ENCODE data around the gene STK32B.
A peak's percentile ranks its signal among the peaks of the same experiment; 100 is the strongest.
"Not testable (repeated sequence)": the region's sequence is repeated elsewhere in the genome, so short reads cannot be mapped to it uniquely, and the experiment has no call there.

STK32B gene

DNA sequence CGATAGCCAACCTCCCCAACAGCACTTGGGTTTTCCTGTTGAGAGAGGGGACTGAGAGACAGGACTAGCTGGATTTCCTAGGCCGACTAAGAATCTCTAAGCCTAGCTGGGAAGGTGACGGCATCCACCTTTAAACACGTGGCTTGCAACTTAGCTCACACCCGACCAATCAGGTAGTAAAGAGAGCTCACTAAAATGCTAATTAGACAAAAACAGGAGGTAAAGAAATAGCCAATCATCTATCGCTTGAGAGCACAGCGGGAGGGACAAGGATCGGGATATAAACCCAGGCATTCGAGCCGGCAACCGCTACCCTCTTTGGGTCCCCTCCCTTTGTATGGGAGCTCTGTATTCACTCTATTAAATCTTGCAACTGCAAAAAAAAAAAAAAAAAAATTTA, 44.3 kb upstream of the STK32B start:
- CTCF ChIA-PET = interaction anchor here (0.7 kb wide), 1 partner anchor 13 kb away, joined by 4 read pairs; no protein-coding TSS in a partner anchor
- H3K4me1 ChIP-seq (ENCODE audit: control insufficient read depth, insufficient read depth, low read length); H3K27ac ChIP-seq (ENCODE audit: extremely low read depth, low read depth, low read length); H3K4me3 ChIP-seq (ENCODE audit: low read depth, low read length); POLR2A ChIA-PET; H3K36me3 ChIP-seq (ENCODE audit: control insufficient read depth in 2 of 2, insufficient read depth in 1 of 2, low read length in 2 of 2); H3K9me3 ChIP-seq (ENCODE audit: control insufficient read depth, insufficient read depth, low read depth, low read length): not testable (repeated sequence)

DNA sequence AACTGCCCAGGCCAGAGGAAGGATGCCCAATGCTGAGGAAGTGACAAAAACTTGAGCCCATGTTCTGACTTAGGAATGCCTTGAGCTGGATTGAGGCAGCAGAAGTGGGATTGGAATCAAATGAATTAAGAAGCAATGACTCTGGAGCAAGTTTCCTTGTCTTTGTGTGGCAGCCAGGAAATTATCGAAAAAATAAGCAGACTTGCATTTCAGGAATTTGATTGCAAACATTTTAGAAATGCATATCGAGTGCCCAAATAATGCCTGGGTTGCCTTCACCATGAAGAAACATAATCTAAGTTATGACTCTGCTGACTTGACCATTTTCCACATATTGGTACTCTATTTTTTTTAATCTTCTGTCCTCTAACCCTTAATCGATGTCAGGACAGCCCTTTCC, 41.5 kb upstream of the STK32B start:
- TF ChIP-seq, protein P1, sequence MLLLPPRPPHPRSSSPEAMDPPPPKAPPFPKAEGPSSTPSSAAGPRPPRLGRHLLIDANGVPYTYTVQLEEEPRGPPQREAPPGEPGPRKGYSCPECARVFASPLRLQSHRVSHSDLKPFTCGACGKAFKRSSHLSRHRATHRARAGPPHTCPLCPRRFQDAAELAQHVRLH (tag by site-specific recombination; IDR thresholded peaks at IDR 0.05) = no peak
- TF ChIP-seq ZNF394 (tag by site-specific recombination; IDR thresholded peaks at IDR 0.05; ENCODE audit: borderline replicate concordance) (no peak), ZNF792 (tag by site-specific recombination; IDR thresholded peaks at IDR 0.05) (no peak), ZNF239 (tag by site-specific recombination; IDR thresholded peaks at IDR 0.05) (no peak), ZNF701 (tag by site-specific recombination; IDR thresholded peaks at IDR 0.05) (no peak), ZBTB10 (tag by site-specific recombination; IDR thresholded peaks at IDR 0.05) (no peak)
- TF ChIP-seq, protein P2, sequence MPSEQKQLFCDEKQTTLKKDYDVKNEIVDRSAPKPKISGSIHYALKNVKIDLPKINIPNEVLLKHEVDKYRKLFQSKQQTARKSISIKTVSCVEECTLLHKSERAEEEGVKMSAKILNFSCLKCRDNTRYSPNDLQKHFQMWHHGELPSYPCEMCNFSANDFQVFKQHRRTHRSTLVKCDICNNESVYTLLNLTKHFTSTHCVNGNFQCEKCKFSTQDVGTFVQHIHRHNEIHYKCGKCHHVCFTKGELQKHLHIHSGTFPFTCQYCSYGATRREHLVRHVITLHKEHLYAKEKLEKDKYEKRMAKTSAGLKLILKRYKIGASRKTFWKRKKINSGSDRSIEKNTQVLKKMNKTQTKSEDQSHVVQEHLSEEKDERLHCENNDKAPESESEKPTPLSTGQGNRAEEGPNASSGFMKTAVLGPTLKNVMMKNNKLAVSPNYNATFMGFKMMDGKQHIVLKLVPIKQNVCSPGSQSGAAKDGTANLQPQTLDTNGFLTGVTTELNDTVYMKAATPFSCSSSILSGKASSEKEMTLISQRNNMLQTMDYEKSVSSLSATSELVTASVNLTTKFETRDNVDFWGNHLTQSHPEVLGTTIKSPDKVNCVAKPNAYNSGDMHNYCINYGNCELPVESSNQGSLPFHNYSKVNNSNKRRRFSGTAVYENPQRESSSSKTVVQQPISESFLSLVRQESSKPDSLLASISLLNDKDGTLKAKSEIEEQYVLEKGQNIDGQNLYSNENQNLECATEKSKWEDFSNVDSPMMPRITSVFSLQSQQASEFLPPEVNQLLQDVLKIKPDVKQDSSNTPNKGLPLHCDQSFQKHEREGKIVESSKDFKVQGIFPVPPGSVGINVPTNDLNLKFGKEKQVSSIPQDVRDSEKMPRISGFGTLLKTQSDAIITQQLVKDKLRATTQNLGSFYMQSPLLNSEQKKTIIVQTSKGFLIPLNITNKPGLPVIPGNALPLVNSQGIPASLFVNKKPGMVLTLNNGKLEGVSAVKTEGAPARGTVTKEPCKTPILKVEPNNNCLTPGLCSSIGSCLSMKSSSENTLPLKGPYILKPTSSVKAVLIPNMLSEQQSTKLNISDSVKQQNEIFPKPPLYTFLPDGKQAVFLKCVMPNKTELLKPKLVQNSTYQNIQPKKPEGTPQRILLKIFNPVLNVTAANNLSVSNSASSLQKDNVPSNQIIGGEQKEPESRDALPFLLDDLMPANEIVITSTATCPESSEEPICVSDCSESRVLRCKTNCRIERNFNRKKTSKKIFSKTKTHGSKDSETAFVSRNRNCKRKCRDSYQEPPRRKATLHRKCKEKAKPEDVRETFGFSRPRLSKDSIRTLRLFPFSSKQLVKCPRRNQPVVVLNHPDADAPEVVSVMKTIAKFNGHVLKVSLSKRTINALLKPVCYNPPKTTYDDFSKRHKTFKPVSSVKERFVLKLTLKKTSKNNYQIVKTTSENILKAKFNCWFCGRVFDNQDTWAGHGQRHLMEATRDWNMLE (tag by site-specific recombination; conservative IDR thresholded peaks at IDR 0.05; ENCODE audit: low read depth) = no peak
- TF ChIP-seq, protein P3, sequence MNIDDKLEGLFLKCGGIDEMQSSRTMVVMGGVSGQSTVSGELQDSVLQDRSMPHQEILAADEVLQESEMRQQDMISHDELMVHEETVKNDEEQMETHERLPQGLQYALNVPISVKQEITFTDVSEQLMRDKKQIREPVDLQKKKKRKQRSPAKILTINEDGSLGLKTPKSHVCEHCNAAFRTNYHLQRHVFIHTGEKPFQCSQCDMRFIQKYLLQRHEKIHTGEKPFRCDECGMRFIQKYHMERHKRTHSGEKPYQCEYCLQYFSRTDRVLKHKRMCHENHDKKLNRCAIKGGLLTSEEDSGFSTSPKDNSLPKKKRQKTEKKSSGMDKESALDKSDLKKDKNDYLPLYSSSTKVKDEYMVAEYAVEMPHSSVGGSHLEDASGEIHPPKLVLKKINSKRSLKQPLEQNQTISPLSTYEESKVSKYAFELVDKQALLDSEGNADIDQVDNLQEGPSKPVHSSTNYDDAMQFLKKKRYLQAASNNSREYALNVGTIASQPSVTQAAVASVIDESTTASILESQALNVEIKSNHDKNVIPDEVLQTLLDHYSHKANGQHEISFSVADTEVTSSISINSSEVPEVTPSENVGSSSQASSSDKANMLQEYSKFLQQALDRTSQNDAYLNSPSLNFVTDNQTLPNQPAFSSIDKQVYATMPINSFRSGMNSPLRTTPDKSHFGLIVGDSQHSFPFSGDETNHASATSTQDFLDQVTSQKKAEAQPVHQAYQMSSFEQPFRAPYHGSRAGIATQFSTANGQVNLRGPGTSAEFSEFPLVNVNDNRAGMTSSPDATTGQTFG (tag by site-specific recombination; IDR thresholded peaks at IDR 0.05; ENCODE audit: borderline replicate concordance) = no peak
- ChIA-PET CTCF (no interaction called here), POLR2A (no interaction called here)
- Histone ChIP-seq H3K4me3 (ENCODE audit: low read depth, low read length) (no peak overlapping the region), H3K27ac (ENCODE audit: extremely low read depth, low read depth, low read length) (no peak overlapping the region), H3K36me3 (ENCODE audit: control insufficient read depth in 2 of 2, insufficient read depth in 1 of 2, low read length in 2 of 2) (no peaks in the 10 kb centered on the region), H3K9me3 (ENCODE audit: control insufficient read depth, insufficient read depth, low read depth, low read length) (no peaks in the 10 kb centered on the region), H3K4me1 (ENCODE audit: control insufficient read depth, insufficient read depth, low read length) (no peaks in the 10 kb centered on the region)

- H3K4me3 ChIP-seq (ENCODE audit: low read depth, low read length) = no peak overlapping the region
- H3K36me3 ChIP-seq (ENCODE audit: control insufficient read depth in 2 of 2, insufficient read depth in 1 of 2, low read length in 2 of 2) = no peaks in the 10 kb centered on the region
- no peaks in the 10 kb centered on the region for H3K4me1 ChIP-seq (ENCODE audit: control insufficient read depth, insufficient read depth, low read length)
- ChIA-PET POLR2A (no interaction called here), CTCF (no interaction called here)
- TF ChIP-seq ZSCAN5A (tag by site-specific recombination; IDR thresholded peaks at IDR 0.05) (no peak), ZFHX2 (tag by site-specific recombination; conservative IDR thresholded peaks at IDR 0.05) (peak; percentile 79), ZNF560 (tag by site-specific recombination; IDR thresholded peaks at IDR 0.05; ENCODE audit: borderline replicate concordance) (no peak), ZNF292 (tag by site-specific recombination; IDR thresholded peaks at IDR 0.05; ENCODE audit: borderline replicate concordance, low read depth) (no peak), ZFP37 (tag by site-specific recombination; IDR thresholded peaks at IDR 0.05) (no peak), EGR2 (tag by site-specific recombination; IDR thresholded peaks at IDR 0.05; ENCODE audit: low read depth) (peak; percentile 82), ZNF140 (tag by site-specific recombination; IDR thresholded peaks at IDR 0.05) (no peak), ZNF677 (tag by site-specific recombination; IDR thresholded peaks at IDR 0.05) (no peak), ZNF354C (tag by site-specific recombination; IDR thresholded peaks at IDR 0.05; ENCODE audit: borderline replicate concordance, low read depth) (no peak), YY1 (tag by site-specific recombination; IDR thresholded peaks at IDR 0.05) (no peak), ZNF112 (tag by site-specific recombination; IDR thresholded peaks at IDR 0.05) (no peak), ZNF157 (tag by site-specific recombination; IDR thresholded peaks at IDR 0.05) (no peak)
- no peaks in the 10 kb centered on the region for H3K9me3 ChIP-seq (ENCODE audit: control insufficient read depth, insufficient read depth, low read depth, low read length)
- H3K27ac ChIP-seq (ENCODE audit: extremely low read depth, low read depth, low read length) = no peak overlapping the region
These were observed 40.3 kb upstream of the STK32B start for GRCh38 chr4:5010984-5011383.

All from HEK293 (cell line).